Suprapubic skin (tissue), 4 donors: ENCODE measurements around the gene ZNF280B.

Experiments used
- POLR2A ChIP-seq, 2 donors: fragments of 450-650 bp; IDR thresholded peaks; one replicate each; pipeline ENCODE4 v1.6.1; 2017; ENCODE audit warnings: antibody characterized with exemption in 2 of 2, mild to moderate bottlenecking in 2 of 2, moderate library complexity in 2 of 2
- POLR2AphosphoS5 ChIP-seq, 3 donors: sonication (generic); formaldehyde crosslinking; IDR thresholded peaks; one replicate each; pipeline ENCODE4 v1.6.1; 2017; ENCODE audit warnings: antibody characterized with exemption in 3 of 3

- TF ChIP-seq POLR2AphosphoS5 (IDR thresholded peaks at IDR 0.05) (no peak), POLR2A (IDR thresholded peaks at IDR 0.05) (no peak)
Observed at GRCh38 chr22:22547692-22548300, 39.3 kb upstream of the ZNF280B start.
